HG03575 (cell line): ENCODE results near the gene KLHL29.

Experiments
- ATAC-seq: cut with Tn5 transposase; IDR thresholded peaks from one replicate; pipeline ENCODE4 v1.9.1; 2021; ENCODE audit not compliant: unreplicated experiment, insufficient number of reproducible peaks, low FRiP score; ENCODE audit errors: extremely low read depth

Gene KLHL29

DNA sequence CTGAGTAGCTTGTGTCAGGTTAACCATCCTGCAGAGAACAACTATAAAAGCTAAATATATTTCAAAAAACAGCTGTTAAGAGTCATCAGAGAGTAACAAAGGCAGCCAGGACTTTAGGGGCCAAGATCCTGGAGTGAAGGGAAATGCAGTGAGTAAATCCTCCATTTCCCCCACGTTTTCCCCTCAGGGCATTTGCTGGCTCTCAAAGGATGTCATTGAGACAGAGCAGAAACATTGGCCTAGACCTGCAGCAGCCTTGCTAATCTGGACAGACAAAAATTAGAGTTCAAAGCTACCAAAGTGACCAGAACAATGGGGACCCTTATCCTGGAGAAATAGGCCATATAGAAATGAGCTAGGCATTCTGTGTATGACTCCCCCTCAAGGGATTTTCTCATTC lies 21.1 kb upstream of the KLHL29 start:
- ATAC-seq = no peak

DNA sequence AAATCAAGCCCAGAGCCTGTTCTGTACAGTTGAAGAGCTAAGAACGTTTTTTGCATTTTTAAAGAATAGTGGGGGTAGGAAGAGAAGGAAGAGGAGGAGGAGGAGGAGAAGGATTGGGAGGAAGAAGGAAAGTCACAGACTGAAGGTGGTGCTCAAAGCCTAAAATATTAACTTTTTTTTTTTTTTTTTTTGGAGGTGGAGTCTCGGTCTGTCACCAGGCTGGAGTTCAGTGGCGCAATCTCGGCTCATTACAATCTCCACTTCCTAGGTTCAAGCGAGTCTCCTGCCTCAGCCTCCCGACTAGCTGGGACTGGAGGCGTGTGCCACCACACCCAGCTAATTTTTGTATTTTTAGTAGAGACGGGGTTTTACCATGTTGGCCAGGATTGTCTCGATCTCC lies 18.3 kb upstream of the KLHL29 start:
- no peak for ATAC-seq

DNA sequence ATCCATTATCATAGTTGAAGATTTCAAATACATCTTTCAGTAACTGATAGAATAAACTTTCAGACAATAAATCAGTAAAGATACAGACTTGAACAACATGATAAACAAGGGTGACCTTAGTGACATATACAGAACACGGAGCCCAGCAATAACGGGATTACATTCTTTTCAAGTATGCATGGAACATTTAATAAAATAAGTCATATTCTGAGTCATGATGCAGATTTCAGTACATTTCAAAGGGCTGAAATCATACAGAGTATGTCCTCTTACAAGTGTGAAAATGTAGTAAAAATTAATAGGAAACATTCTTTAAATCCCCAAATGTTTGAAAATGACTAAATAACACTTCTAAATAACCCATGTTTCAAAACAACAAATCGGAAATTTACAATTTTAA lies 17.2 kb upstream of the KLHL29 start:
- ATAC-seq = no peak

DNA sequence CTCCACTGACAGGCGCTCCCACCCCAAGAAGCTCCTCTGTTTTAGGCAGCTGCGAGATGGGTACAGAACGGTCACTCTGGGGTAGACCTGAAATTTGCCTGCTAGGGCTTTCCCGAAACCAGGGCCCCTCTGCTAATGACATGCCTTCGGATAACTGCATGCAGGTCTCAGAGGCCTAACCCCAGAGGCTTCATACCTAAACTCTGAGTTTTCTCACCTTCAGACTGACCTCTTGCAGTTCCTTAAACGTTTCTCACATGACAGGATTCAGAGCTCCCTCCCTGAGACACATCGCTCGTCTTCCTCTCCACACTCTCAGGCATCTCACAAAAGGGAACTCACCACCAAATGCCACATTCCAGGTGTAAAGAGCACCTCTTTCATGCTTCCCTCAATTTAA lies 11.3 kb upstream of the KLHL29 start:
- ATAC-seq = no peak

DNA sequence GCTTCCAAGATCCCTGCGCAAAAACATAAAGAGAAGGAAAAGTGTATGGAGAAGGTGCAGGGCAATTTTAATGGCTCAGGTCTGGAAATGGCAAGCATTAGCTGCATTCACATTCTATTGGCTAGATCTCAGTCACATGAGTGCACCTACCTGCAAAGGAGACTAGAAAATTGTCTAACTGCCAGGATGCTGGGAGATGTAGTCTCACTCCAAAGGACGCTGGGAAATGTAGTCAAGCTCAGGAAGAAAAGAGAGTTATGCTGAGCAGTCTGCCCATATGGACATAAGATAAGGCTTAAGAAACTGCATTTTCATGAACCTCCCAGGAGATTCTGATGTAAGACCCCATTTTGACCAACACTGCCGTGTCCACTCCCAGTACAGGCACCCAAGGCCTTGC lies 9.5 kb upstream of the KLHL29 start:
- no peak for ATAC-seq

DNA sequence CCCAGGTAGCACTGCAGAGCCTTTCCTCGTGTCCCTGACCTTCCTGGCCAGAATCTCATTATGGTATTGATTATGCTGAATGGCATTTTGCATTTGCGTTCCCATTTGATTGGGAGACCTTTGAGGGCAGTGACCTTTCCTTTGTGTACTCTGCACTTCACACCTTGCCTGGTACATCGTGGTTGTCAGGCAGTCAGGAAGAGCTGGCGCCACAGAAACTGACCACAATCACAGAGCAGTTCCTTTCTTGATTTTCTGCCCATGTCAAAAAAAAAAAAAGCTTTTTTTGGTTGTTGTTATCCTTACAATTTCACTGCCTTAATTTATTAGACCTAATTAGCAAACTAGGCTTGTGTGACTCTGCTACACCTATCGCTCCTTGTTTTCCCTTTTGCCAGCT lies 8.9 kb upstream of the KLHL29 start:
- ATAC-seq = no peak

DNA sequence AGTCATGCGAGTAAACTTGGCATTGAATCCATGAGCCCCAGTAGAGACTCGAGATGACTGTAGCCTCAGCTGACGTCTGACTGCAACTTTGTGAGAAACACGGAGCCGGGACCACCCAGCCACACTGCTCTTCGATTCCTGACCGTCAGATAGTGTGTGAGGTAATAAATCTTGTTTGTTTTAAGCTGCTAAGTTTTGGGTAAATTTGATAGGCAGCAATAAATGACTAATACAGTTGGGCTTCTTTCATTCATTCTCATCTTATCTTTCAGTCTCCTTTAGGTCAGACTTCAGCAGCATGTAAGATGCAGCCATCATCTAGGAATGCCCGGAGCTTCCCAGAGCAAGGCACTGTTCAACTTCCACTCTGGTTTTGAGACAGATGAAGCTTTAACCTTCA lies 8.0 kb upstream of the KLHL29 start:
- ATAC-seq = no peak

DNA sequence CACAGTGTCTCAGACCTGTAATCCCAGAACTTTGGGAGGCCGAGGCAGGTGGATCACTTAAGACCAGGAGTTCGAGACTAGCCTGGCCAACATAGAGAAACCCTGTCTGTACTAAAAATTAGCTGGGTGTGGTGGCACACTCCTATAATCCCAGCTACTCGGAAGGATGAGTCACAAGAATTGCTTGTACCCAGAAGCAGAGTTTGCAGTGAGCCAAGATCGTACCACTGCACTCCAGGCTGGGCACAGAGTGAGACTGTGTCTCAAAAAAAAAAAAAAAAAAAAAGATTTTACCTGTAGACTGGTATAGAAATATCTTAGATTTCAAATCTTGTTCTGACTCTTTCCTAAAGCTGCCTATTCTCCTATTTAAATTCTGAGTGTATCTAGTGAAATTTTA lies 7.2 kb upstream of the KLHL29 start:
- ATAC-seq = no peak

DNA sequence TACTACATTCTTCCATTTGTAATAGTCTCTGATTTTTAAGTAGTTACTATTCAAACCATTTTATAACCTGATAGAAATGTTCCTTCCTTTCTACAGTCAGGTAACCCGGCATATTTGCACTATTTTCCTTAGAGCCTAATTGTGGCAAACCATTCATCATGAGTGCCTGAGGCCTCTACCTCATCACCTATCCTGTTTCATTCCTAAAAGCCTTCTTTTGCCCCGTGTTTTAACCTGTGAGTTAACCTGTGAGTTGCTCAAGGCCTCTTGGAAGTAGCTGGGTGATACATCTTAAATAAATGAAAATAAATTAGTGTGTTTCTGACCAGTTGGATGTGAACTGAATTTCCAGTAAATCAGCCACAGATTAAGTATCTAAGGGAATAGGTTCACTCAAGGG lies 6.5 kb upstream of the KLHL29 start:
- ATAC-seq = no peak

DNA sequence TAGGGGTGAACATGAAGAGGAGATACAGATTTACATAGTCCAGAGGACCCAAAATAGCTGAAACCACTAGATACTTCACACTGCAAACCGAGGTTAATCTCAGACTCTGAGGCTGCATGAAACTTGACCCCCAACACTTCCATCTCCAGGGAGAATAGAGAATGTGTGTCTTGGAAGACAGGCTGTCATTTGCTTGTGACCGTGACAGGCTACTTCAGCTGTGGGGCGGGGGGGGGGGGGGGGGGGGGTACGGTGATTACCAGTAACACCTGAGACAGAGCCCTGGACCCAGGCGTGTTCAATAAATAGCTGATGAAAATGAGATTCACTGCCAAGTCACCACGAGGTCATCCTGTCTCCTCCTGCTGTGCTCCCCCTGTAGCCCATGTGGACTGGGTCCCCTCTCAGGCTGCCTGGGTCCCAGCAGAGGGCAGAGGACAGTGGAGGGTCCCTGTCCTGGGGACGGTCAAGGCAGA lies 5.7 kb upstream of the KLHL29 start:
- ATAC-seq = peak; percentile 40

DNA sequence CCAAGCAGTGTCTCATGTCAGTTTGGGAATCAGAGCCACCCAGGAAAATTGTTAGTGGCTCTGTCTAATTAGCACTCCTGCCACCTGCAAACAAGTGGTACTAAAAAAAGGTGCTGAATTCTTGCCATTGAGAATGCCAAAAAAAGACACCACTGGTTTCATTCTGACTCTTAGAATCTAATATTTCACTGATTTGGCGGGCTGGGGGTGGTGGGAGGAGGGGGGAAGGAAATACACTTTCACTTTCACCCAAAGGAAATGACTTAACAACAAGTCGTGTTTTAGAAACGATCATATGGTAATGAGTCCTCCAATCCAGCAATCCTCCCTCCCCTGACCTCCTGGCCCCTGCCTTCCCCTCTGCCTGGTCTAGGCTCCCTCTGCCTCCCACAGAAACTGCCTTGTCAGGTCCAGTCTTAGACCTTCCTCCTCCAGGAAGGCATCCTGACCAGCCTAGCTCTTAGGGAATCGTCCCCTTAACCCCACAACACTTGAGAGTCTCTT lies 4.4 kb upstream of the KLHL29 start:
- peak; percentile 34 for ATAC-seq

DNA sequence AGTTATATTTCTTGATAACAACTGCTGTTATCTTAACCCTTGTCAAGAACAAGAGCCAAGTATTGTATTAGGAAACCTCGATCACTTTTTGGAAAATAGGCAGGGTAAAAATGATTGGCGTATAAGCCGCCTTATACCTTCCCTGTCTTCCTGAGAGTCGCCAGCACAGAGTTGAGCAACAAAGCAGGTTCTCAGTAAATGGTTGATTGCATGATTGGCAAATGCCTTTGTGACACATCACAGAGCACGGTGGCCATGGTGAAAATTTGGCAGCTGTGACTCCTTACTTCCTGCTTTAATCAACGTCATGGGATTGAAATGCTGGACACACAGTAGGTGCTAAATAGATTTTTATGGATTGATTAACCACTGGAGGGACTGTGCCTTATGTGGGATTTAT lies 3.9 kb upstream of the KLHL29 start:
- ATAC-seq = no peak

DNA sequence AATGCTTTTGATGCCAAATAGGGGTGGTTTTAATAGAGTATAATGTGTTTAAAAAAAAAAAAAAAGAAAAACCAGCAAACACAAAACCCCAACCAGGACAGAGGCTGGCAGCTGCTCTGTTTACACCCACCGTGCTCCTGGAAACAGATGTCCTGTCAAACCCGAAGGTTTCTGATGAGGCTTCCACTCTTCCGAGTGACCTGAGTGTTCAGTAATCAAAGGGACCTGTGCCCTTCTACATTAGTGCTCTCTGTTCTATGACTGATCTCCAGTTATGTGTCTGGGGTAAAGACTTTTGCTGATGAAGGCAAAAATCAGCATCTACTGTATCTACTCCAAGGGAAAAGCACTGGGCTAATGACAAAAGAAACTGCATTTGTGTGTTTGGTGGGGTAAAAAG lies 3.5 kb upstream of the KLHL29 start:
- no peak for ATAC-seq

DNA sequence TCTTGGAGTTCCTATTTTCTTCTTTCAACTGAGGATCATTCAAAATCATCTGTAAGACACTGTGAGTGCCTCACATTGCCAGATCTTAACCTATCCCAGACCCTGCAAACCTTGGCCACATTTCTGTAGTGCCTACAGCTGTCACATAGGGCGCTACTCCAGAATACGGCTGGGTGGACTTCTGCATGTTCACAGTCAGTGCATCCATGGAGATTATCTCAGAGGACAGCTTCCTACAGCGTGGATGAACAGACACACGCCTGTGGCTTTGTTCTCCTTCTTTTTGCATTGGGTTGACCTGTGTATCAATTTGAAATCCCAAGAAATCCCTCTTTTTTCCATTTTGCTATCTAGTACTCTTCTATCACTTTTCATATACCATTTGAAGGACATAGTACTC lies 1.9 kb upstream of the KLHL29 start:
- no peak for ATAC-seq

DNA sequence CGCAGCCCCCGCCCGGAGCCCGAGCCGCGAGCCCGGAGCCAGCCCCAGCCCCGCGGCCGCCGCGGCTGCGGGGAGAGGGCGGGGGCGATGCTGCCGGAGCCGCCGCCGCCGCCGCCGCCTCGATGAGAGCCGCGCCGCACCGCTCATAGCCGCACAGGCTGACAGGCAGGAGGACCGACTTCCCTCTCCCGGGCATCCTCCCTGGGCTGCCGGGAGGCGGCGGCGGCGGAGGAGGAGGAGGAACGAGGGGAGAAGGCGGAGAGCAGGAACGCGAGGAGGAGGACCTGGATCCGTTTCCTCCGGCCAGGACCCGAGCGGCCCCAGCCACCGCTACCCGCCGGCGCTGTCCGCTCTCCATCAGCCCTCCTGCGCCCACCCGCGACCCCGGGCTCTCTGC lies 370 bp downstream of the KLHL29 start:
- ATAC-seq = no peak

DNA sequence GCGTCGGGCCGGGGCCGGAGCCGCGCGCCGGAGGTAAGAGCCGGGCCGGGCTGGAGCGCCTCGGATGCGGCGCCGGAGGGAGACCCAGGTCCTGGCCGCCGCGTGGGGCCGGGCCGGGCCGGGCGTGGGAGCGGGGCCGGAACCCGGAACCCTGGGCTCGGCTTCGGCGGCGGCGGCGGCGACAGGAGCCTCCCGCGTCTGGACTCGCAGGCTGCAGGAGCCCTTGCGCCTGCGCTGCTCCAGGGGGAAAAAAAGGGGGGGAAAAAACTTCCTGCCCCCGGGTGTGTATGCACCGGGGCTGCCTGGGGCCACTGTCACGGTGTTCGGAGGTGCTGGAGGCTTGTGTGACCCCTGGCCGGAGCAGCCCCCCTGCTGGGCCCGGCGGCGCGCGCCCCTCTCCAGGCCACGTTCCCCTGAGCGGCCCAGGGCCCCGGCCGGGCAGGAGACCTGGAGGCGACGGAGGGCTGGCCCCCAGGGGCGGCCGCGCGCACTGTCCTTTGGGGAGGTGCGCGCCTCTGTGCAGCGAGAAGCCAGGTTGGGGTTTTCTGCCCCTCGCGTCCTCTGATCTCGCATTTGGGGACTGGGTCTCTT lies 864 bp downstream of the KLHL29 start:
- ATAC-seq = no peak

DNA sequence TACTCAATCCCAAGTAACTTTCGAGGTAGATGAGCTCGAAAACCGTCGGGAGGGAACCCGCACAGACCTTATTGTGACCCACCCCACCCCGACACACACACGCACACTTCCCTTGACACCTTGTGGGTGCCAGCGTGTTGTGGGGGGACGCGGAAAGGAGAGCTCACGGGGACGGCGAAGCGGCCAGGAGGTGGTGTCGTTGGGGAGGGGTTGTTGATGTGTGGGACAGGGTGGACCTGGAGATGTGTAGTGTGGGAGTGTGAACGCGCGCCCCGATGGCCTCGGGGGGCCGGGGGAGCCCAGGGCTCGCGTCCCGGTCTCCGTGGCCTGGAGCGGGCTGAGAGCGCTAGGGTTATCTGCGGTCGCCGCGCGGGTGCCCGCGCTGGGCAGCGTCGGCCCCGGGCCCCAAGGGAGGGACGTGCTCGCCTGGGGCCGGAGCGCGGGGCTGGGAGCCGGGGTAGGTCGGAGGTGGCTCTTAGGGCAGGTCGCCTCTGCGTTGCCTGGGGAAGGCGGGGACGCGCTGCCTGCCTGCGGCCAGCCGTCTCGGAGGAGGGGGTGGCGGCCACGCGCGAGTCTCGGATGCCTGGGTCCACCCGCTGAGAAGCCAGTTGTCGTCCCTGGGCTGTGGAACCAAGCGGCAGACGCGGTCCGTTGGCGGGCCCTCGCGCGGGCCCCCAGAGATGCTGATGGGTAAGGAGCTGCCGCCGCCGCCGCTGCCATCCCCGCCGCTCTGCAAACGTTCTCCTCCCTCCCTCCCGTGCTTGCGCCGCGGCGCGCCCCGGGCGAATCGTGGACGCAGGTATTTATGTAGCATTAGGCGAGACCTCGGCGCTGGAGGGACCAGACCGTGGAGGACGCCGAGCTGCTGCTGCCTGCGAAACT lies 1.6 kb downstream of the KLHL29 start:
- no peak for ATAC-seq

DNA sequence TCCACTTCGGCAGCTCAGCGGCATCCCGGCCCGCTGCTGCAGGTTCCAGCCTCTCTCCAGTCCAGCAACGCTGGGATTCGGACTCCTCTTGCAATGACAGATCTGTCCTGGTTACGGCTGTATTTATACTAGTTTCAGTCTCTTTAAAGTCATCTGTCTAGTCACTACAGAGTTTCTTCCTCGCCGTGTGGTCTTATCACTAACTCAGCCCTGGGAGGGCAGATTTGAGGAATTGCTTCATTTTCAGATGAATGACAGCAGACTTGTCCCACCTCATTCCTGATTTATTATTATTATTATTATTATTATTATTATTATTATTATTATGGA lies 2.2 kb downstream of the KLHL29 start:
- ATAC-seq = no peak

DNA sequence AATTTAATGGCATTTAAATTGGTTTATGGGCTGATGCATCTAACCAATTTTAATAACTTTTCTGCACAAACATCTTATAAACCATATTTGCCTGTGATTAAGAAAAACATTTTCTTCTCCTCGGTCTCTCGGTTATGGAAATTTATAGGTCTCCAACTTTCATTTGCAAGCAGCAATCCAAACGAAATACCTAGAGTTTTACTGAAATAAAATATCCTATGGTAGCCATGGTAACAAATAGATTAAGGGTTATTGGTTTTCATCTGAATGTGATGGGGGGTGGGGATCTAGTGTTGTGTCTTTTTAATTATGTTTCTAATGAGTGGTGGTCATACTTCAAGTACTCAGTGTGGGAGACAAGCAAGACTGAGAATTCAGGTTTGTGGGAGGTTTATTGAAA lies 2.9 kb downstream of the KLHL29 start:
- no peak for ATAC-seq

DNA sequence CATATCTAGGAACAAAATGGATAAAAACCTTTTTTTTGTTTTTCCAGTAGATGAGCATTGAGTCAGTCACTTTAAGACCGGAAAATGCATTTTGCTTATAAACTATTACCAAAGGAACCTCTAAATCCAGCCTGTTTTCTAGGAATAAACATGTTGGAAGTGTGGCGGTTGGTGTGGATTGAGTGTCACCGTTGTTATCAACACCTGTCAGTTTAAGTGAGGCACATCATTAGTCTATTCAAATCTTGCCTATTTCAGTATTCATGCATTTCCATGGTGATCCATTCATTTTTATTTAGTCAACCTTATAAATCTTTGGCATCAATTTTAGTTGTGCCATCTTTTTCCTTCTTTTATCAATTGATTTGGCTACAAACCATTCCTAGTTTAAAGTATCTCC lies 3.3 kb downstream of the KLHL29 start:
- ATAC-seq = no peak
